Testis (tissue), 3 donors: ENCODE results near the gene NLRC5. TPM values are rescaled to one million over a fixed set of nuclear protein-coding genes. Genes with fewer than 3 reads are reported as not detected.

Experiments used
- DNase-seq: peaks from one replicate; pipeline ENCODE4 v3.0.0-alpha.2; 2019
- H3K27ac ChIP-seq, 2 donors: fragments of 200-600 bp; sonication (generic); one replicate each; pipeline ENCODE4 v1.5.1; 2019
- H3K27me3 ChIP-seq: fragments of 200-600 bp; sonication (generic); one replicate; pipeline ENCODE4 v1.5.1; 2019
- H3K36me3 ChIP-seq: fragments of 200-600 bp; sonication (generic); one replicate; pipeline ENCODE4 v1.5.1; 2017; ENCODE audit warnings: low read depth; ENCODE audit errors: missing control alignments
- H3K4me1 ChIP-seq: fragments of 200-600 bp; sonication (generic); one replicate; pipeline ENCODE4 v1.5.1; 2019
- H3K4me3 ChIP-seq, 2 donors: fragments of 200-600 bp; sonication (generic); one replicate each; pipeline ENCODE4 v1.5.1; 2017 to 2019
- H3K9me3 ChIP-seq: fragments of 200-600 bp; sonication (generic); one replicate; pipeline ENCODE4 v1.5.1; 2017
- POLR2A ChIP-seq: fragments of 450-650 bp; IDR thresholded peaks from one replicate; pipeline ENCODE4 v1.6.1; 2017; ENCODE audit warnings: antibody characterized with exemption, mild to moderate bottlenecking, moderate library complexity
- WGBS, 2 donors: methylation state at CpG; one replicate each; pipeline ENCODE4 v1.1.5; 2018; 5-methylcytosine and 5-hydroxymethylcytosine counted together
- intact Hi-C: fragments of 100-400 bp; cut with DNase I; formaldehyde crosslinking; loops from one replicate; pipeline ENCODE4 v1.15.1; 2023; ENCODE audit warnings: low total_unique reads
- polyA plus RNA-seq: library from polyadenylated mRNA; stranded (reverse); fragments of 350-450 nt; fragmentation: Illumina TruSeq; extraction: RNeasy Lipid Tissue Mini Kit (QIAGEN cat#74804); gene quantifications from one replicate; pipeline ENCODE4 v1.2.3, GENCODE V29; 2014; ENCODE audit warnings: low read depth, low replicate concordance; ENCODE audit not compliant: insufficient read depth
- total RNA-seq, 2 donors: library from RNA; depleted of rRNA; stranded (reverse); fragments of >200 nt; gene quantifications; one replicate each; pipeline ENCODE4 v1.2.3, GENCODE V29; 2016
- TF ChIP-seq, protein P1 (sequence below), 3 experiments: fragments of 450-650 bp in 2 of 3; fragments of 200-600 bp in 1 of 3; sonication (generic) in 1 of 3; IDR thresholded peaks; one replicate each; pipeline ENCODE4 v1.5.1; 2016 to 2019; ENCODE audit warnings: antibody characterized with exemption in 3 of 3, mild to moderate bottlenecking in 2 of 3, moderate library complexity in 1 of 3

The NLRC5 gene
- total and polyA plus RNA-seq, 3 donors from 2014 or later, result 10.3 to 14.9 (median 12.0) TPM

DNA sequence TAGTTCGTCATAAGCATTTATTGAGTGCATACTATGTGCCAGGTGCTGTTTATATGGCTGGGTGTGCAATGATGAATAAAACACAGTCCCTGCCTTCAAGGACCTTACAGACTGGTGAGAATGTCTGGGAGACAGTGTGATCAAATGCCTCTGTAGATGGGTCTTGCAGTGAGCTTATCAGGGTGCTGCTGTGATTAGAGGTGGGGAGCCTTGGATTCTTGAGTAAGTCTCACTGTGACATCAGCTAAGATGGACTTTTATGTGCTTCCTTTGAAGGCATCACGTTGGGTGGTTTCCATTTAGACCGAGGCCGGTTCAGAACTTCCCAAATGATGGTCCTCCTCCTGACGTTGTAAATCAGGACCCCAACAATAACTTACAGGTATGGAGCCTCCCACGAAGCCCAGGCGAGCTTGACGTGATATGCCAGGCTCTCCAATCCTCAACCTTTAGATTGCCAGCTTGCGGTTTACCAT is 47.5 kb upstream of the NLRC5 start:
- no peak for TF ChIP-seq POLR2A
- TF ChIP-seq, protein P1, sequence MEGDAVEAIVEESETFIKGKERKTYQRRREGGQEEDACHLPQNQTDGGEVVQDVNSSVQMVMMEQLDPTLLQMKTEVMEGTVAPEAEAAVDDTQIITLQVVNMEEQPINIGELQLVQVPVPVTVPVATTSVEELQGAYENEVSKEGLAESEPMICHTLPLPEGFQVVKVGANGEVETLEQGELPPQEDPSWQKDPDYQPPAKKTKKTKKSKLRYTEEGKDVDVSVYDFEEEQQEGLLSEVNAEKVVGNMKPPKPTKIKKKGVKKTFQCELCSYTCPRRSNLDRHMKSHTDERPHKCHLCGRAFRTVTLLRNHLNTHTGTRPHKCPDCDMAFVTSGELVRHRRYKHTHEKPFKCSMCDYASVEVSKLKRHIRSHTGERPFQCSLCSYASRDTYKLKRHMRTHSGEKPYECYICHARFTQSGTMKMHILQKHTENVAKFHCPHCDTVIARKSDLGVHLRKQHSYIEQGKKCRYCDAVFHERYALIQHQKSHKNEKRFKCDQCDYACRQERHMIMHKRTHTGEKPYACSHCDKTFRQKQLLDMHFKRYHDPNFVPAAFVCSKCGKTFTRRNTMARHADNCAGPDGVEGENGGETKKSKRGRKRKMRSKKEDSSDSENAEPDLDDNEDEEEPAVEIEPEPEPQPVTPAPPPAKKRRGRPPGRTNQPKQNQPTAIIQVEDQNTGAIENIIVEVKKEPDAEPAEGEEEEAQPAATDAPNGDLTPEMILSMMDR (IDR thresholded peaks at IDR 0.05), result no peak
- H3K27ac ChIP-seq, result no peak overlapping the region
- intact Hi-C loops, result no loop called here
- DNase-seq, result no peak
- H3K36me3 ChIP-seq, result no peaks in the 10 kb centered on the region
- H3K9me3 ChIP-seq, result no peaks in the 10 kb centered on the region
- no peak overlapping the region for H3K4me3 ChIP-seq
- no peaks in the 10 kb centered on the region for H3K4me1 ChIP-seq
- no peaks in the 10 kb centered on the region for H3K27me3 ChIP-seq
- 75 to 80% methylated on average over 9 of the region's 9 CpGs for WGBS, 2 donors

DNA sequence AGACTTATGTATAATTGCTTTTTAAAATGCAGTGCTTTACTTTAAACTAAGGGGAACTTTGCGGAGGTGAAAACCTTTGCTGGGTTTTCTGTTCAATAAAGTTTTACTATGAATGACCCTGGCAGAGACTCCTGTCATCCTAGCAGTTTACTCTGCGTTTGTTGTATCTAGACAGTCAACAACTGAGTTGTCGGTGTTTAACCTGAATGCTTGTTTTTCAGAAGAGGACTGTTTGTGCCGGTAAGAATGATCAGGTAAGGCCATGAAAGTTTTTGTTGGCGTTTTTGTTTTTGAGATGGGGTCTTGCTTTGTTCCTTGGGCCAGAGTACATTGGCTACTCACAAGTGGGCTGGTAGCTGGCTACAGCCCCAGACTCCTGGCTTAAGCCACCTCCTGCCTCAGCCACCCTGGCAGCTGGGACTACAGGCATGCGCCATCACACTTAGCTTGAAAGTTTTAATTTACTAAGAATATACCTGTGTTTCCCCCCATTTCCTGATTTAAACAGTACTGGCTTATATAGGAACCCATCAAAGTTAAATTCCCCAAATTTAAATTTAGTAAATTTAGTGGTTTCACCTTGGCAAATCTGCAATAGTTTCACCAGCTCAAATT is 45.5 kb upstream of the NLRC5 start:
- WGBS, 2 donors, result 82 to 83% methylated on average over 6 of the region's 6 CpGs
- TF ChIP-seq, protein P1 (IDR thresholded peaks at IDR 0.05), result no peak
- no peak for TF ChIP-seq POLR2A
- Histone ChIP-seq H3K27me3 (no peaks in the 10 kb centered on the region), H3K27ac (no peak overlapping the region), H3K4me1 (no peaks in the 10 kb centered on the region), H3K4me3 (no peak overlapping the region), H3K9me3 (no peaks in the 10 kb centered on the region), H3K36me3 (no peaks in the 10 kb centered on the region)
- no peak for DNase-seq
- intact Hi-C loops, result no loop called here

DNA sequence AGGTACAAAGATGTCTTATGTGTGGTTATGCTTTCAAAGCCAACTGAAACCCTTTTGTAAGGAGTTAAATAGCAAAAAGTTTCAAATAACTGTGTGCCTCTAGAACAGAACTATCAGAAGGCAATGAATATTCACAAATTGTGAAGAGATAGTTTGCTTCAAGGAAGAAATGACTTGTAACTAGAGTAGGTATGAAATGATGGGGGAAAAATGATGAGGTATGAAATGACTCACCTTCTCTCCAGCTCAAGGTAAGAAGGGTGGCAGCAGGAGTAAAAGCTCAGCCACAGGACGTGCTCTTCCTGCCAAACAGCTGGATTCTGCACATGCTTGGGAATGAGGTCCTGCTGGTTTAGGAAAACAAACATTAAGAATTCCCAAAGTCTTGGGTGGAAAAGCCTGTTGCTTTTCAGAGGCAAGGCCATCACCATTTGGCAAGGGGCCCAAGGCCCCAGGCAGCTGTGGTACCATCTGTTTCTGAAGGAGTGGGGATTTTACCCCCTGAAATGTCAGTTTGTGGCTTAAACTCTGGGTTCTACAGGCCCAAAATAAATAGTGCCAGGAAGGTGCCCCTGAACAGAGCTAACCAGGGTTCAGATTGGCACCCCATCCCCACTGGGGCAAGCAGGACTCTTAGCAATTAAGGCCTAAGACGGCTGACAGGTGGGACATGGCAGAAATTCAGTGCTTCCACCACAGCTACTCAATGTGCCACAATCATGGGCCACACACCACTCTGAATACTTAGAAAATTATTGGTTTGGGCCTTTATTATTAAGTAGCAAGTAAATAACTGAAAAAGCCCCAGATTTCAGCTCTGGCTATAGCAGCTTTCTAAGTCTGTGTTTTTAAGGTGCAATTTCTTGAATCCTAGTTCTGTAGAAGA is 44.2 kb upstream of the NLRC5 start:
- DNase-seq, result peak; percentile 23
- Histone ChIP-seq H3K4me3 (no peak overlapping the region), H3K27ac (peak overlapping the region in 1 of 2 donors; percentile 23), H3K4me1 (no peaks in the 10 kb centered on the region), H3K27me3 (no peaks in the 10 kb centered on the region), H3K36me3 (no peaks in the 10 kb centered on the region), H3K9me3 (no peaks in the 10 kb centered on the region)
- intact Hi-C loops, result no loop called here
- 47 to 73% methylated on average over 2 of the region's 2 CpGs for WGBS, 2 donors
- TF ChIP-seq POLR2A, result no peak
- TF ChIP-seq, protein P1 (IDR thresholded peaks at IDR 0.05), result no peak

DNA sequence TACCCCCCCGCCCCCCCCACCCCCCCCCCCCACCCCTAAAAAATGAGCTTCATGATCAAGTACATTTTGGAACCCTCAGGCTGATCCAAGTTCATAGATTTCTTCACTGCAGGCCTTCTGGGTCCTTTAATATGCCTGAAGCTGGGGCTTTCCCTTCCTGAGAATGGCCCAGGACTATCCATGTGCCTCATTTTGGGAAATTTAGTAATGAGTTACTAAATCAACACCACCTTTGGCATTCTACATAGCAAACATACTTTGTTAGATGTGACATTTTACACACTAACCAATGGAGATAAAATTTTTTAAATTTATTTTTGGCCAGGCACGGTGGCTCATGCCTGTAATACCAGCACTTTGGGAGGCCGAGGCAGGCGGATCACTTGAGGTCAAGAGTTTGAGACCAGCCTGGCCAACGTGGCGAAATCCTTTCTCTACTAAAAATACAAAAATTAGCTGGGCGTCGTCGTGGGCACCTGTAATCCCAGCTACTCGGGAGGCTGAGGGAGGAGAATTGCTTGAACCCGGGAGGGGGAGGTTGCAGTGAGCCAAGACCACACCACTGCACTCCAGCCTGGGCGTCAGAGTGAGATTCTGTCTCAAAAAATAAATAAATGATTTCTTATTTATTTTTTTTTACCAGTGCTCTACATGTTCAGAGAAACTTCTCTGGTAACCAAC is 43.4 kb upstream of the NLRC5 start:
- H3K36me3 ChIP-seq, result no peaks in the 10 kb centered on the region
- intact Hi-C loops, result no loop called here
- H3K4me1 ChIP-seq, result no peaks in the 10 kb centered on the region
- no peak overlapping the region for H3K27ac ChIP-seq
- TF ChIP-seq POLR2A, result no peak
- TF ChIP-seq, protein P1 (IDR thresholded peaks at IDR 0.05), result no peak
- H3K27me3 ChIP-seq, result no peaks in the 10 kb centered on the region
- H3K9me3 ChIP-seq, result no peaks in the 10 kb centered on the region
- no peak for DNase-seq
- H3K4me3 ChIP-seq, result no peak overlapping the region
- 70 to 72% methylated on average over 12 of the region's 12 CpGs for WGBS, 2 donors
